SH-SY5Y (cell line): Measurements from ENCODE around the gene OARD1.
A peak's percentile ranks its signal among the peaks of the same experiment; 100 is the strongest.

ENCODE experiments used
- GATA2 ChIP-seq: IDR thresholded peaks from 2 replicates; pipeline ENCODE4 v1.6.1; 2011; ENCODE audit warnings: mild to moderate bottlenecking, low read depth, low read length
- GATA3 ChIP-seq: IDR thresholded peaks from 2 replicates; pipeline ENCODE4 v1.6.1; 2011; ENCODE audit warnings: low read depth, mild to moderate bottlenecking, low read length, moderate library complexity

The OARD1 gene

DNA sequence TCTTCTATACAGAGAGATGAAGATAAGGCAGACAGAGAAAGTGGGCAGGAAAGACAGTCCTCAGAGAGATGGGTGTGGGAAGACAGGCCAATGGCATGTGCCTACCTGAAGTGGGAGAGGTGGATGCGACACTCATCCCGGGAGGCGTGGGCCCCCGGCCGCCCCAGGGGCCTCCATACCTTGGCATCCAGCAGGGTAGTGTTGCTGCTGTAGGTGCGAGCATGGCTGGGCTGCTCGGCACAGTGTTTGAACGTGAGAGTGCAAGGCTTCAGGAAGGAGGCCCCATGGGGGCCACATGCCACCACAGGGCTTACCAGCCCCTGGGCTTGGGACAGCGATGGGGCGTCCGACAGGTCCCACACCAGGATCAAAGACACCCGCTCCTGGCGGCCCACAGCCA is 38.4 kb downstream of the OARD1 start:
- no peak for TF ChIP-seq GATA3

DNA sequence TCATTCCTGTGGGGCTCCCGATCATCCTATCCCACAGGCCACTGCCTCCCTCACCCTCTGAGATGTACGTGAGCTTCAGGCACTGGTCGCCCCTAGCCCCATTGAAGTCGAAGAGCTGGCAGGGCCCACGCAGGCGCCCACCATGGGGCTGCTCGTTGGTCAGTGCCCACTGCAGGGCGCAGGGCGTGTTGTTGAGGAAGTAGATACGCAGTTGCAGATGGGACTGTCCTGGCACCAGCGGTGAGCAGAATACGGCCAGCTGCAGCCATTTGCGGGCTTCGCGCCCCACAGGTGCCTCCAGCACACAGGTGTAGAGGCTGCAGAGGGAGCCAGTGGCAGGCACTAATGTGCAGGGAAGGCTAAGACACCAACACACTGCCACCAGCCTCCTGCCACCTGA is 39.3 kb downstream of the OARD1 start:
- TF ChIP-seq GATA2 (no peak), GATA3 (no peak)

DNA sequence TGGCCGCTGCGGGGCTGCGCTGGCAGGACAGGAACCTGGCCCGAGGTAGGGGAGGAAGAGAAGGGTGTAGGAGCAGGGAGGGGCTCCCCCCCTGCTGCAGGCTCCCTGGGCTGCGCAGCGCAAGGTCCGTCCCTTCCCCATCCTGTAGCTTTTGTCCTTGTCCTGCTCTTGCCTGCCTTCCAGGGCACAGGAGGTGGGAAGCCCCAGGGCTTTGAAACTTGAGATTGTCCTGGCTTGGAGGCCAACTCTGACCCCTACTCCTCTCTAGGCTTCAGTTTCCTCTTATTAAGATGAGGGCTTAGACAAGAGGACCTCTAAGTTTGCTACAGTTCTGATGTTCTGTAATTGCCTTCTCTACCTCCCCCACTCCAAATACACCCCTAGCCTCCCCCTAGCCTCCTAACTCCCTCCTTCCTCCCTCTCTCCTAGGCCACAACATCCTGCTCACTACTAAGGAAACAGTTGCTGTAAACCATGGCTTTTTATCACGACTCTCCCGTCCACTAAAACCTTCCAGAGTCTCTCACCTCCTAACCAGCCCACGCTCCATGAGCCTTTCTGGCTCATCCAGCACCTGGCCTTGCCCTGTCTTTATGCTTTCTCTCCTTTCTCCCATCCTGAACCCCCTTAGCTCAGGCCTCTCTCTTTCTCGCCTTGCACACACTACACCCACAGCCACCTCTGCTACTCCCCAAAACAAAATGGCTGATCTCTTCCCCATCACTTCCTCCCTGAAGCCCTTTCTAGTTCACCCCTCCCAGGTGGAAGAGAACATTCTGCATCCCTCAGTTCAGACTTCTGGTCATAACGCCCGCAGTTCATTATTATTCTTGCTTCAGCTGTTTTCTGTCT is 43.4 kb downstream of the OARD1 start:
- TF ChIP-seq GATA3 (no peak), GATA2 (no peak)

DNA sequence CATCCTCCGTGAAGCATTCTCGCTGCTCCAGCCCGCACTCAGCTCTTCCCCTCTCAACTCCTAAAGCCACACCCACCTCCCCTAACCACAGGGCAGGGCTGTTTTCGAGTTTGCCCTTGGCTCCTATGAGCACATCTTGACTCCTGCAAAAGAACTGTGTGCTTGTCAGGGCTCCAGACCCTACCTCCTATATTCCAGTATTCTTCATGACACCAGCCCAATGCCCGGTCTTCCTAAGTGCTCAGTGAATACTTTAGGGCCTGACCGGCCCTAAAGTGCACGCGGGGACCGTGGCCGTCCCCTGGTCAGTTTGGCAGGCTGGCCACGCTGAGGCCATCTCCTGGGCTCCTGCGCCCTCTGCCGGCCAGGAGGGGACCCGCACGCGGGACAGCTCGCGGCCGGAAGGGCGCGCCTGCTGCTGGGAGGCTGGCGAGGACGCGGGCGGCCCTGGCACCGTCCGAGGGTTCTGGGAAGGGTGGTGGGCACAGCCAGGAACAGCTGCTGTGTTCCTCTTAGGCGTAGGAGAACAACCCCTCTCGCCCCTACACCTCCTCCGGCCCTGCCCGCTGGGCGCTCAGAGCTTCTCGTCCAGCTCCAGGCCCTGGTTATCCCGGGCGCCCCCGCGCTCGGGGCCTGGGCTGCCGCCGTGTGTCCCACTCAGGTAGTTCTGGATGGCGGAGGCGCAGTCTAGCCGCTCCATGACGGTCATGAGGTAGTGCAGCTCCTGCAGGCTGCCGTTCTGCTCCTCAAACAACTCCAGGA is 44.2 kb downstream of the OARD1 start:
- TF ChIP-seq GATA2 (no peak), GATA3 (no peak)

DNA sequence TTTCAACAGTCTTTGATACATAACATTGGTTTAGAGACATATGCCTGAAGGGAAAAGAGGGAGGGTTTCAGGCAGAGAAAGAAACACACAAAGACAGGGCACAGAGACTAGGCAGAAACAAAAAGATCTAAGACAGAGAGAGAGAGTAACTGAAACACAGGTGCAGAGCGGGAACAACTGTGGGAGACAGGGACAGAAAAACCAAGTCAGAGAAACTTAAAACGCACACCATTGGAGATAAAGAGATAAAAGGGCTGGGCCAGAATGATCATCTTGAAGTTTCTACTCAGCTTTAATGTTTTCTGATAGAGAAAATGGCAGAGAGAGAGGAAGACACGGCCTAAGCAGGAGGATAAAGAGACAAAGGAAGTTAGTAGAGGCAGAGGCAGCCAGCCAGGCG is 44.9 kb downstream of the OARD1 start:
- TF ChIP-seq GATA3 (no peak), GATA2 (no peak)

DNA sequence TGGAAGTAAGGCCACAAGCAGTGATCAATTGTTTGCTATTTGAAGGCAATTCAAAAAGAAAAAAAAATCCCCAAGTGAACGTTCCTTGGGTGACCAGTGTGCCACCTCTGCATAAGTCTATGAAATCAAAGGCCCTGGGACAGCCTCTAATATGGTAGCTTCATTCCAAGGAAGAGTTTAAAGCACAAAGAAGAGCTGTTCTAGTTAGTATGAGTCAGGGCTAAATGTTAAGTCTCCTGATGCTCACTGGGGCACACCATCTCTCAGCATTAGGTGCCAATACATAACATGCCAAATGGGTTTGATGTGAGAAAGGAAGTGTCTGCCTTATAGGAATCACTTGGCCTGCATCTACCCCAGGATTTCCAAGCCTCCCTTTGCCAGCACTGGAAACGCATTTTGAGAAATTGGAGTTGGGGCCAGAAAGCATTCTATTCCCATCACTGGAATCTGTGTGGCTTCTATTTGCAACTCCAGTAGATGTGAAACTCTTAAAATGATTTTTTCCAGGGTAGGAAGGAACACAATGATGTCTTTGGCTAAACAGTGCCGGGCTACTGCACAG is 46.1 kb downstream of the OARD1 start:
- TF ChIP-seq GATA2 (no peak), GATA3 (no peak)

DNA sequence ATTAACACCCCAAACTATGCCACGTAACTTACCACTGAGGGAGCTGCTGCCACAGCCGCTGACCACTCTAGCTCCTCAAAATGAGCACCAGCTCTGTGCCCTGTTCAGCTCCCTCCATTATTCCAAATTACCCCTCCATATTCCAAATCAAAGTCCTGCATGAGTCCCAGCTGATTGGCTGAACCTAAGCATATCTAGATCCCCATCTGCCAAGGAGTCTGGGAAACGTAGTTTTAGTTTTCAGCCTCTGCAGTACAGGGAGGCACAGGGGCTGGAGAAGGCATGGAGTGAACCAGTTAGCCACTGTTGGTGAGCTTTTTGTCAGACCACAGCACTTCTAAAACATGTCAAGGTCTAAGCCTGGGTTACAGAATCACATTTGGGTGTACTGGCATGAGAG is 49.0 kb downstream of the OARD1 start:
- TF ChIP-seq GATA2: peak; percentile 89
- peak; percentile 83 for TF ChIP-seq GATA3

DNA sequence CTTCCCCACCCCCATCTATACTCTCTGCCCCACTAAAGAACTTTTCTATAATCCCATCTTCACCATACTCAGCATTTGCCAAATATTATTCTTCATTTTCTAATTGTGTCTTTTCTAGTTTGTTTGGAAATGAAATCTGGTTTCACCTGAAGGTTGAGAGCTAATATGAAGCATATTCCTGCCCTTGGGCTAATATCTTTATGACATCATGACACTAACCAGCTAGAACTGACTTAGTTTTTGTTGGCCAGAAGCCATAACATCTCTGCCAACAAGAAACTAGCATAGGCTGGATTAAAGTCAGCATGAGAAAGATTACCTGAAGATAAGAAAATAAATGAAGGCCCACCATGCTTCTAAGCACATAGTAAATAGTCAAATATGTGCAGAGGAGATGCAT is 49.9 kb downstream of the OARD1 start:
- TF ChIP-seq GATA2 (peak; percentile 81; the same call in 1 of the 2 replicates), GATA3 (peak; percentile 80)

DNA sequence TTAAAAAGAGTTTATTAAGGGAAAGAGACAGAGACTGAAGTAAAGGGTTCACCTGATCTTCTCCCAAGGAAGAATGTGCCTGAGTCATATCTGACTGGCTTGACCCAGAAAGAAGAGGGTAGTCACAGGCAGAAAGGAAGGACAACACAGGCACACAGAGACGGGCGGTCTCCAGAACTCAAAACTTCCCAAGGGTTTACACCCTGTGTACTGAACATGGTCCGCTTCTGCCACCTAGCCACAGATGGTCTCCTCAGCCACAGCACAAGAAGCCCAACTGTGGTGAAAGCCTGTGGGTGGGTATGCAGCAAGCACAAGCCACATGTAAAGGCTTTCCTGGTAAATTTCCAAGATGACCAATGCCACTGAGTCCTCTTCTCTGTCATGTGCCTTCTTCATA is 50.3 kb downstream of the OARD1 start:
- TF ChIP-seq GATA3: no peak
- TF ChIP-seq GATA2: no peak

DNA sequence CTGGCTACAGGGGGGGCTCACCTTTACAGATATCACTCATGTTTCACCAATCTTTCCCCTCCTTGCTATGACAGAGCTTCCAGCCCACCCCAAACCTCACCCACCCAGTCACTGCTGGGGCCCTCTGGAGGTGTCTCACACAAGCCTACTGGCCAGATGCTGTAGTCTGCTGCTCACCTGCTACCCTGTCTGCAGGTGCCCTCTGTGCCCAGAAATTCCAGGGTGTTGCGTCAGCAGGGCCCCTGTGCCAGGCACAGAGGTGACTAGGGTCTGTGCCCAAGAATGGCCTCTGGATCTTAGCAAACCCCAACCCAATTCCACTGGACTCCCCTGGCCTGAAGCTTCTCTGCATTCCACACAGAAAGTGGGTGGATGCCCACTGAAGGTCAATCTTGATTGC is 54.5 kb downstream of the OARD1 start:
- TF ChIP-seq GATA2 (no peak), GATA3 (no peak)

DNA sequence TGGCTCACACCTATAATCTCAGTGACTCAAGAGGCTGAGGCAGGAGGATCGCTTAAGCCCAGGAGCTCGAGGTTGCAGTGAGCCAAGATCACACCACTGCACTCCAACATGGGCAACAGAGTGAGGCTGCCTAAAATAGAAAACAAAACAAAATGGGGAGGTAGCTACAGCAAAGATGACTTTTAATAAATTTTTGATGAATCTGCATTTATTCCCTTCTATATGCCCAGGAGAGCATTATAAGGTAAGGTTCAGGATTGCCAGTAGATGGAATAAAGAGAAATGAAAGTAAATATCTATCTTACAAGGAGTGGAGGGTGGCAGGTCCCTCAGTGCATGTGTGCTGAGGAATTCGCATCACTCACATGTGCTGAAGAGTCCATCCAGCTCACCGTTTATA is 57.4 kb downstream of the OARD1 start:
- TF ChIP-seq GATA2: no peak
- no peak for TF ChIP-seq GATA3
